ENCODE data around the gene CYP4F2. TPM values are rescaled to one million over a fixed set of nuclear protein-coding genes. Genes with fewer than 3 reads are reported as not detected.
"Not testable (repeated sequence)": the region's sequence is repeated elsewhere in the genome, so short reads cannot be mapped to it uniquely, and the experiment has no call there.

CYP4F2 gene
- total RNA-seq, 1 donor from 2014 or later, result not detected

GRCh38 chr19:15839888-15840287 lies 58.0 kb downstream of the CYP4F2 start:
- H3K9me3 Mint-ChIP-seq; H3K4me3 Mint-ChIP-seq; H3K27ac Mint-ChIP-seq; H3K36me3 Mint-ChIP-seq (ENCODE audit: low read depth); H3K27me3 Mint-ChIP-seq (ENCODE audit: insufficient read depth); DNase-seq (ENCODE audit: low spot score): not testable (repeated sequence)
- intact Hi-C loops (cut with micrococcal nuclease), result loop anchor here (10.0 kb wide), 2 partner anchors 375 to 715 kb away; partner anchors contain the start of gene RASAL3
- peaks cover 28% of the 10 kb centered on the region for H3K4me1 Mint-ChIP-seq (ENCODE audit: low read depth)

DNA sequence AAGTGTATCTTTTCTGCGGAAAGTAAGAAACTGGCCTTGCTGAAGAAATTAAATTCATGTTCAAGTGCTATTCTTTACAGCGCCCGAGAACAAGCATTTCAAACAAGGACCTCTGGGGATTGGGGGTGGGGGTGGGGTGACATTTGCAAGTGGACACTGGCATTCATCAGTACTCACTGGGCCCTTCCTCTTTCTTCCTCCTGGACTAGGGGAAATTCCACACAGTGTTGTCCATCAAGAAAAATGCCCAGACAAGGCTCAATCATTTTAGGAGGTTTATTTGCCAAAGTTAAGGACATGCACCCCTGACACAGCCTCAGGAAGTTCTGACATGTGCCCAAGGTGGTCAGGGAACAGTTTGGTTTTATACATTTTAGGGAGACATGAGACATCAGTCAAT lies 59.5 kb downstream of the CYP4F2 start:
- H3K9me3 Mint-ChIP-seq, result no peaks in the 10 kb centered on the region
- peak overlapping the region; percentile 28 for H3K4me3 Mint-ChIP-seq
- H3K4me1 Mint-ChIP-seq (ENCODE audit: low read depth), result peaks cover 19% of the 10 kb centered on the region
- no peak for DNase-seq (ENCODE audit: low spot score)
- intact Hi-C loops (cut with micrococcal nuclease), result loop anchor here (10.0 kb wide), 2 partner anchors 374 to 714 kb away; partner anchors contain the start of gene RASAL3
- H3K36me3 Mint-ChIP-seq (ENCODE audit: low read depth), result peaks cover 4% of the 10 kb centered on the region
- no peak overlapping the region for H3K27ac Mint-ChIP-seq
- no peaks in the 10 kb centered on the region for H3K27me3 Mint-ChIP-seq (ENCODE audit: insufficient read depth)

DNA sequence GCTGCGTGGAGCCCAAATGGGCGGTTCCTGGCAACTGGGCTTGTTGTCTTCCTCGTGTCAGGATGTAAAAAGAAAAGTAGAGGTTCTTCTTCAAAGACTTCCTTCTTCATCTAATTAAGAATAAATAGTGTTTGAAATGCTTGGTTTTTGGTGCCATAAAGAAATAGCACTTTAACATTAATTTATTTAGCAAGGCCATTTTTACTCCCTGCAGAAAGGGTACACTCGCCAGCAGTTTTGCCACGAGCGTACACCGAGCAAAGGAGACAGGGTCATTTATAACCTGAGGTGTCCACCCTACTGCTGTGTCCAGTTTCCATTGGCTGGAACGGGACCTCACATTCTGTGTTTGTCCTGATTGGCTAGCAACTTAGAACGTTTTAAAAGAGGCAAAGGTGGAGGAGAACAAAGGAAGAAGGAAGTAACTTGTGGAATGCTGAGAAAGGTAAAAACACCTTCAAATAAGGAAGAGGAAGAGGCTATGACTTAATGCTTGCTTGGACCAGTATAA lies 60.6 kb downstream of the CYP4F2 start:
- no peaks in the 10 kb centered on the region for H3K27me3 Mint-ChIP-seq (ENCODE audit: insufficient read depth)
- DNase-seq (ENCODE audit: low spot score), result no peak
- peaks cover 4% of the 10 kb centered on the region for H3K36me3 Mint-ChIP-seq (ENCODE audit: low read depth)
- peak overlapping the region; percentile 94 for H3K27ac Mint-ChIP-seq
- H3K4me3 Mint-ChIP-seq, result peak overlapping the region; percentile 92
- no peaks in the 10 kb centered on the region for H3K9me3 Mint-ChIP-seq
- peaks cover 16% of the 10 kb centered on the region for H3K4me1 Mint-ChIP-seq (ENCODE audit: low read depth)
- intact Hi-C loops (cut with micrococcal nuclease), result loop anchor here (1.0 to 10.0 kb wide), 4 partner anchors 360 to 712 kb away; partner anchors contain the start of genes AP1M1 and RASAL3

DNA sequence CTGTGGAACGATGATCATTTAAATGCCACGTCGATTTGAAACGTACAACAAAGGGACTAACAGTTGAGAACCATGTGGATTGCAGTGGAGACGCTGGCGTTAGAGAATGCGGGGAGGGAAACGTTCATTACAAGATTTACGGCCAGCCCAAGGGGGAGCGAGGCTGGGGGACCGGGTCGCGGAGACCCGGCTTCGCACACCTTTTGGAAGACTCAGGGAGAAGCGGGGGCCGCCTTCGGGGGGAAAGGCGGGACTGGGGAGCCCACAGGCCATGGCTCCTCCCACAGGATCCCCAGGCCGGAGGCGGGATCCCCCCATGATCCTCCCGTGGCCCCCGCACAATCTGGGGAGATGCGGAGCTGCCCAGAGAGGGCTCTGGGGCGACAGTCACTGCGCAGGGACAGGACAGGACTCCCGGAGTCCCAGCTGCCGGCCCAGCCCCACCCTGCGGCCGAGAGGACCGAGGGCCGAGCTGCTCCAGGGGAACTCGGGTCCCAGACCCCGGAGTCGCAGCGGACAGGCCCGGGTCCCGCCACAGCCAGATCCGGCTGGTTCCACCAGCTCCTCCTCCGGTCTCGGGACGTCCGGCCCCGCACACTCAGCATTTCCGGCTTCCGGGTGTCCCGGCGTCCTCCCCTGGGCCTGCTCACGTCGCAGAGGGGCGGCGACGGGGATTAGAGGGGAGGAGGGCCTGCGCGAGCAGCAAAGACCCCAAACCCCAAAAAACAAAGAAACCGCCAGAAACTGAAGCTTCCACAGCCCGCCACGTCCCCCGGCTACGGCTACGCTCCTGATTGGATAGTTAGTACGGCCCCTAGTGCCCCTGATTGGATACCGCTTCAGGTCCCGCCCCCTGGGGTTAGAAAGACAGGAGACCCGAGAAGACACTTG lies 61.3 kb downstream of the CYP4F2 start:
- intact Hi-C loops (cut with micrococcal nuclease), result loop anchor here (1.0 to 10.0 kb wide), 5 partner anchors 280 to 712 kb away; partner anchors contain the start of genes AP1M1 and RASAL3
- Mint-ChIP-seq H3K36me3 (ENCODE audit: low read depth) (peaks cover 4% of the 10 kb centered on the region), H3K4me1 (ENCODE audit: low read depth) (peaks cover 16% of the 10 kb centered on the region), H3K4me3 (peak overlapping the region; percentile 92), H3K9me3 (no peaks in the 10 kb centered on the region), H3K27ac (peak overlapping the region; percentile 99), H3K27me3 (ENCODE audit: insufficient read depth) (no peaks in the 10 kb centered on the region)
- peak; percentile 94 for DNase-seq (ENCODE audit: low spot score)

DNA sequence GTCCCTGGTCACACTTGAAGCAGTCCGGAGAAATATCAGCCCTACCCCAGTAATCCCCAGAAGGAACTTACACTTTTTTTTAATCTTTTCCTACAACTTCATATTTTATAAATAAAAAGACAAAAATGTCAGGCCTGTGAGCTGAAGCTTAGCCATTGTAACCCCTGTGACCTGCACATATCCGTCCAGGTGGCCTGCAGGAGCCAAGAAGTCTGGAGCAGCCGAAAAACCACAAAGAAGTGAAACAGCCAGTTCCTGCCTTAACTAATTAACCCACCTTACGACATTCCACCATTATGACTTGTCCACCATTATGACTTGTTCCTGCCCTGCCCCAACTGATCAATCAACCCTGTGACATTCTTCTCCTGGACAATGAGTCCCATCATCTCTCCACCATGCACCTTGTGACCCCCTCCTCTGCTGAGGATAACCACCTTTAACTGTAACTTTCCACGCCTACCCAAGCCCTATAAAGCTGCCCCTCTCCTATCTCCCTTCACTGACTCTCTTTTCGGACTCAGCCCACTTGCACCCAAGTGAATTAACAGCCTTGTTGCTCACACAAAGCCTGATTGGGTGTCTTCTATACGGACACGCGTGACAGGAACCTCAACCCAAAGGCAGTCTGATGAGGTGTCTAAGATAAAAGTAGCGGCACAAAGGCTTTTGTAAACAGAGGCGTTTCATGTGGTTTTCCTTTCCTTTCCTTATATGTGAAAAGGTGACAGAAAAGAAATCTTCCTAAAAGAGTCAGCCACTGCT lies 62.1 kb downstream of the CYP4F2 start:
- peak; percentile 56 for DNase-seq (ENCODE audit: low spot score)
- H3K27me3 Mint-ChIP-seq (ENCODE audit: insufficient read depth); H3K36me3 Mint-ChIP-seq (ENCODE audit: low read depth); H3K9me3 Mint-ChIP-seq: not testable (repeated sequence)
- Mint-ChIP-seq H3K27ac (peak overlapping the region; percentile 99), H3K4me1 (ENCODE audit: low read depth) (peaks cover 16% of the 10 kb centered on the region), H3K4me3 (peak overlapping the region; percentile 92)
- intact Hi-C loops (cut with micrococcal nuclease), result loop anchor here (1.0 to 10.0 kb wide), 4 partner anchors 279 to 711 kb away; partner anchors contain the start of genes AP1M1 and RASAL3

- H3K4me3 Mint-ChIP-seq; H3K9me3 Mint-ChIP-seq; H3K36me3 Mint-ChIP-seq (ENCODE audit: low read depth); H3K27me3 Mint-ChIP-seq (ENCODE audit: insufficient read depth); H3K27ac Mint-ChIP-seq; DNase-seq (ENCODE audit: low spot score): not testable (repeated sequence)
- intact Hi-C loops (cut with micrococcal nuclease), result loop anchor here (10.0 kb wide), 2 partner anchors 369 to 709 kb away; partner anchors contain the start of gene RASAL3
- H3K4me1 Mint-ChIP-seq (ENCODE audit: low read depth), result peaks cover 16% of the 10 kb centered on the region
These were observed 63.6 kb downstream of the CYP4F2 start for GRCh38 chr19:15834232-15834631.

DNA sequence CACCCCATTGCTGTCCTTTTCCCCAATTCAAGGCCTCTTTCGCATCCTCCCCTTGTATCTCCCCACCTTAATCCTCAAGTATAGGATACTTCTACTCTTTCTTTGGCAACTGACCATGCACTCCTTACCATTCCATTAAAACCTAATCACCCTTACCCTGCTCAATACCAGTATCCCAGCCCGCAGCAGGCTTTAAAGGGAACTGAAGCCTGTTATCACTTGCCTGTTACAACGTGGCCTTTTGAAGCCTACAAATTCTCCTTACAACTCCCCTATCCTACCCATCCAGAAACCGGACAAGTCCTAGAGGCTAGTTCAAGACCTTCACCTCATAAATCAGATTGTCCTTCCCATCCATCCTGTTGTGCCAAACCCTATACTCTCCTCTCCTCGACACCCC lies 66.2 kb downstream of the CYP4F2 start:
- Mint-ChIP-seq H3K27me3 (ENCODE audit: insufficient read depth) (peaks cover 10% of the 10 kb centered on the region), H3K4me3 (no peak overlapping the region), H3K36me3 (ENCODE audit: low read depth) (peaks cover 4% of the 10 kb centered on the region), H3K9me3 (no peaks in the 10 kb centered on the region), H3K4me1 (ENCODE audit: low read depth) (peaks cover 8% of the 10 kb centered on the region), H3K27ac (no peak overlapping the region)
- intact Hi-C loops (cut with micrococcal nuclease), result loop anchor here (10.0 kb wide), 2 partner anchors 367 to 707 kb away; partner anchors contain the start of gene RASAL3
- DNase-seq (ENCODE audit: low spot score), result no peak

DNA sequence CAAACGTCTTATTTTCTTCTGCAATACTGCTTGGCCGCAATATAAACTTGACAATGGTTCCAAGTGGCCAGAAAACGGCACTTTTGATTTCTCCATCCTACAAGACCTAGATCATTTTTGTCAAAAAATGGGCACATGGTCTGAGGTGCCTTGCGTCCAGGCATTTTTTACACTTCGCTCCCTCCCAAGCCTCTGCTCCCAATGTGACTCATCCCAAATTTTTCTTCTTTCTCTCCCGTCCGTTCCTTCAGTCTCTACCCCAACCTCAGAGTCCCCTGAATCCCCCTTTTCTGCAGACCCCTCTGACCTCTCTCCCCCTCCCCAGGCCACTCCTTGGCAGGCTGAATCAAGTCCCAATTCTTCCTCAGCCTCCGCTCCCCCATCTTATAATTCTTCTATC lies 68.1 kb downstream of the CYP4F2 start:
- no peak for DNase-seq (ENCODE audit: low spot score)
- Mint-ChIP-seq H3K27me3 (ENCODE audit: insufficient read depth) (peaks cover 10% of the 10 kb centered on the region), H3K27ac (no peak overlapping the region), H3K4me3 (no peak overlapping the region), H3K9me3 (no peaks in the 10 kb centered on the region), H3K4me1 (ENCODE audit: low read depth) (no peaks in the 10 kb centered on the region), H3K36me3 (ENCODE audit: low read depth) (no peaks in the 10 kb centered on the region)
- intact Hi-C loops (cut with micrococcal nuclease), result loop anchor here (10.0 kb wide), 2 partner anchors 365 to 705 kb away; partner anchors contain the start of gene RASAL3

DNA sequence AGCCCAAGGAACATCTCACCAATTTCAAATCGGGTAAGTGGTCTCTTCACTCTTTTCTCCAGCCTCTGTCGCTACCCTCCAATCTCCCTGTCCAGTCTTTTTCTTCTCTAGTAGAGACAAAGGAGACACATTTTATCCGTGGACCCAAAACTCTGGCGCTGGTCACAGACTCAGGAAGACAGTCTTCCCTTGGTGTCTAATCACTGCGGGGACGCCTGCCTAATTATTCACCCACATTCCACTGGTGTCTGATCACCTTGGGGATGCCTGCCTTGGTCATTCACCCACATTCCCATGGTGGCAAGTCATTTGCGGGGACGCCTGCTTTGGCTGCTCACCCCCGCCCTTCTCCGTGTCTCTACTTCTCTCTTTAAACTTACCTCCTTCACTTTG lies 68.6 kb downstream of the CYP4F2 start:
- intact Hi-C loops (cut with micrococcal nuclease), result no loop called here
- H3K27ac Mint-ChIP-seq, result no peak overlapping the region
- no peaks in the 10 kb centered on the region for H3K9me3 Mint-ChIP-seq
- peaks cover 12% of the 10 kb centered on the region for H3K27me3 Mint-ChIP-seq (ENCODE audit: insufficient read depth)
- no peak for DNase-seq (ENCODE audit: low spot score)
- no peaks in the 10 kb centered on the region for H3K36me3 Mint-ChIP-seq (ENCODE audit: low read depth)
- no peak overlapping the region for H3K4me3 Mint-ChIP-seq
- H3K4me1 Mint-ChIP-seq (ENCODE audit: low read depth), result no peaks in the 10 kb centered on the region

DNA sequence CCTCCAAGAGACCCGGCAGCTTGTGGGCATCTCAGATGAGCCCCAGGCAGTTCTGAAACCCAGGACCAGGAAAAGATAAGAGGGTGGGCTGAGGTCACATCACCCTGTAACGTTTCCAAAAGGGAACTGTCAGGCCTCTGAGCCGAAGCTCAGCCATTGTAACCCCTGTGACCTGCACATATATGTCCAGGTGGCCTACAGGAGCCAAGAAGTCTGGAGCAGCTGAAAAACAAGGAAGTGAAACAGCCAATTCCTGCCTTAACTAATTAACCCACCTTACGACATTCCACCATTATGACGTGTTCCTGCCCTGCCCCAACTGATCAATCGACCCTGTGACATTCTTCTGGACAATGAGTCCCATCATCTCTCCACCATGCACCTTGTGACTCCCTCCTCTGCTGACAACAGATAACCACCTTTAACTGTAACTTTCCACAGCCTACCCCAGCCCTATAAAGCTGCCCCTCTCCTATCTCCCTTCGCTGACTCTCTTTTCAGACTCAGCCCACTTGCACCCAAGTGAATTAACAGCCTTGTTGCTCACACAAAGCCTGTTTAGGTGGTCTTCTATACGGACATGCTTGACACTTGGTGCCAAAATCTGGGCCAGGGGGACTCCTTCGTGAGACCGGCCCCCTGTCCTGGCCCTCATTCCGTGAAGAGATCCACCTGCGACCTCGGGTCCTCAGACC lies 69.1 kb downstream of the CYP4F2 start:
- H3K4me3 Mint-ChIP-seq; H3K4me1 Mint-ChIP-seq (ENCODE audit: low read depth); H3K36me3 Mint-ChIP-seq (ENCODE audit: low read depth); H3K9me3 Mint-ChIP-seq; intact Hi-C loops (cut with micrococcal nuclease); H3K27ac Mint-ChIP-seq; DNase-seq (ENCODE audit: low spot score): not testable (repeated sequence)
- peaks cover 12% of the 10 kb centered on the region for H3K27me3 Mint-ChIP-seq (ENCODE audit: insufficient read depth)

DNA sequence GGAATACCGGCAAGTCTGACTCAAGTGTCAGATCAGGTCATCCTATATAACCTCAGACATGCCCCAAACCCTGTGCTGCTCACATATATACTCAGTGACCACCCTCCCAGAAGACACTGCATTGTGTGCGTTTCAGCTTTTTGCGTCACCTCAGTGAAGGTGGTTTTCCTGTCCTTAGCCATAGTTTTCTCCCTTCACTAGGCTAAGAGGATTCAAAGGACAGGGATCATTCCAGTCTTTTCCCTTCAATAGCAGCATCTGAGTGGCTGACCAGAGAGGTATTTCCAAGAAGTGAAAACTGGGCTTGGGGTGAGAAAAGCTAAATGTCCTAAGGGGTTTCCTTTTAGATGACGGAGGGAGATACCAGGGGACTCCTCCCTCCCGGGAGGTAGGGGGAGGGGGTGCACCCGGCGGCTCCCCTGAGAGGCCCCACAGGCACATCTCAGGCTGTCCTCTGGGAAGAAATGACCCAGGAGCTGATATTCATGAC lies 69.7 kb downstream of the CYP4F2 start:
- no peak for DNase-seq (ENCODE audit: low spot score)
- H3K4me1 Mint-ChIP-seq (ENCODE audit: low read depth), result no peaks in the 10 kb centered on the region
- no peaks in the 10 kb centered on the region for H3K36me3 Mint-ChIP-seq (ENCODE audit: low read depth)
- no peak overlapping the region for H3K4me3 Mint-ChIP-seq
- H3K27ac Mint-ChIP-seq, result no peak overlapping the region
- H3K27me3 Mint-ChIP-seq (ENCODE audit: insufficient read depth), result peaks cover 12% of the 10 kb centered on the region
- no peaks in the 10 kb centered on the region for H3K9me3 Mint-ChIP-seq
- intact Hi-C loops (cut with micrococcal nuclease), result no loop called here

All from activated T-helper 1 cell treated with anti-CD3 and anti-CD28 coated beads, Interleukin-12 subunit alpha, Interleukin-12 subunit beta, Interleukin-2, Interleukin-4 antibody, amounts not matched to agents 30 ng/mL and 10 ng/mL and 1 ng/mL, durations not matched to agents 14 hours and 24 hours and 36 hours (primary cell).